Activated CD4-positive, CD25-positive, alpha-beta regulatory T cell treated with anti-CD3 and anti-CD28 coated beads, Interleukin-2, amount 50 U/mL, for 24 hours (primary cell): Measurements from ENCODE around the gene CAMKMT.

ENCODE experiments used
- ATAC-seq, 2 donors: fragments of 150-1000 bp; cut with Tn5 transposase; one replicate each; pipeline ENCODE4 v1.10.0; 2021; ENCODE audit warnings: mild to moderate bottlenecking in 1 of 2, moderate library complexity in 1 of 2

The CAMKMT gene

GRCh38 chr2:44605511-44605910, 243.8 kb downstream of the CAMKMT start:
- ATAC-seq = no peak

DNA sequence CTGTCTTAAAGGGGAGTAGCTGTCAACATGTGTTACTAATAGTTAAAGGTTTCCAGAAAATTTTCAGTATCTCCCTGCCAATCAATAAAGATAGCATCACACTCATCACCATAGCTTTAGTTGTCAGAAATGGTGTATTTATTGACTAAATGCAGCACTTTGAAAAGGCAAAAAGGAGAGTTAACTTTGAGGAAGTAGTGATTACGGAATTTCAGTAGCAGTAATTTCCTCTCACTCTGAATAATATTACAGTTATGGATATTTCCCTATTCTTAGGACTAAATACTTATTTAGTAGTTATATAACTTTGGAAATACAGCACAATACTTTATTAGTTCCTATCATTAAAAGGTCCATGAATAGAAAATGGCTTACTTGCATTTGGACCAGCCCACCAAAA, 250.5 kb downstream of the CAMKMT start:
- no peak for ATAC-seq

DNA sequence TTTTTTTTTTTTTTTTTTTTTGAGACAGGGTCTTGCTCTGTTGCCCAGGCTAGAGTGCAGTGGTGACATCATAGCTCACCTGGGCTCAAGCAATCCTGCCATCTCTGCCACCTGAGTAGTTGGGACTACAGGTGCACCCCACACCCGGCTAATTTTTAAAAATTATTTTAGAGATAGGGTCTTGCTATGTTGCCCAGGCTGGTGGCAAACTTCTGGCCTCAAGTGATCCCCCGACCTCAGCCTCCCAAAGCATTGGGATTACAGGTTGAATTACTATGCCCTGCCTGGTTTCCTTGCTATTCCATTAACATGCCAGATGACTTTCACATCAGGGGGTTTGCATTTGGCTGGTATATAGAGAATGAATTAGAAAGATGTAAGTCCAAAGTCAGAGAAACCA, 253.2 kb downstream of the CAMKMT start:
- no peak for ATAC-seq

GRCh38 chr2:44615950-44616518, 254.3 kb downstream of the CAMKMT start:
- ATAC-seq = no peak

DNA sequence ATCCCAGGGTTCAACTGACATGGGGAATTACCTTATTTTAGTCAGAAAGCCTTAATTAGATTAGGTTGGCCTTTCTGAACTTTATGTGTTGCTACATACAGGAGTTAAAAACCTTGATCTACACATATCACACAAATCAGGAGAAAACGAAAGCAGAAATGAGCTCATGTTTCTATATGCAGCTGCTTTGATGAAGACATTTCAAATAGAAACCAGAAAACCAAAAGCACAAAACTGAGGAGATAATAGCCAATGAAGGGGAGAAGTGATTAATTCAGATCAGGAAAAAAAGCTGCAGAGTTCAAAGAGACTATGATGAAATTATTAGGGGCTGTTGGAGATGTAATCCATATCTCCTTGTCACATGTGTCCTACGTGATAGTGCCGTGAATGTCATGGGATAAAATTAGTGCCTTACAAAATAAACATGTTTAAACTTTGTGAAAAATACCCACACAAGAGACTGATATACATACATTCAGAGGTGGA, 255.0 kb downstream of the CAMKMT start:
- ATAC-seq = peak; percentile 94 to 95

DNA sequence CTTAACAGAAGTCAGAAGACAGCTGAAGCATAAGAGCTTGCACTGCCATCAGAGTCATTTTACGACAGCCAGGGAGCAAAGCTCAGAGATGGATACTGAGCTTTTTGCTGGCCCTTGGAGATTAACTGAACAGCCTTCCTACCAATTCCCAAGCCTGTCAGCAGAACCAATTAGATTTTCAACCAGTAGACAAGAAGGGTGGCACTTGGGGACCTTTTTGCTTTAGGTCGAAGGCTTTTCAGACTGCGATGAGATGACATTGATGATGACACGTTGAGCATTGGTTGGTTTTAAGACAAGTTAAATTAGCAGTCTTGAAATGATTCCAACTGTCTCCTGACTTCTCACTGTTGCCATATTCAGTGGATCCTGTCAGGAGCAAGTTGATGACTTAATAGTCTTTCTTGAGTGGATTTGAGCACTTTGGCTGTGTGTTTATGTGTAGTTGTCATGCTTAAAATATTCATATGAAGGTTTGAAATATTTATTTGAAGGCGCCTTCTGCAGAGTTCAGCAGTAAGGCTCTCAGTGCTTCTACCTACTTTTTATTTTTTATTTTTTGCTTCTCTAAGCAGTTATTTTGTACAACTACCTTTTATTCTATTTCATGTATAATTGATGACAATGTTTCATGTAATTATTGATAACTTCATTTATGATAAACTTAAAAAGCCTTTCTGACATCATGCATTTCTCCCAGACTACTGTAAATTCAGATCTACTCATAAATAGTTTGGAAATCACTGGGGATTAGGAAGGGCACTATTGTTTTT, 256.7 kb downstream of the CAMKMT start:
- ATAC-seq = no peak

DNA sequence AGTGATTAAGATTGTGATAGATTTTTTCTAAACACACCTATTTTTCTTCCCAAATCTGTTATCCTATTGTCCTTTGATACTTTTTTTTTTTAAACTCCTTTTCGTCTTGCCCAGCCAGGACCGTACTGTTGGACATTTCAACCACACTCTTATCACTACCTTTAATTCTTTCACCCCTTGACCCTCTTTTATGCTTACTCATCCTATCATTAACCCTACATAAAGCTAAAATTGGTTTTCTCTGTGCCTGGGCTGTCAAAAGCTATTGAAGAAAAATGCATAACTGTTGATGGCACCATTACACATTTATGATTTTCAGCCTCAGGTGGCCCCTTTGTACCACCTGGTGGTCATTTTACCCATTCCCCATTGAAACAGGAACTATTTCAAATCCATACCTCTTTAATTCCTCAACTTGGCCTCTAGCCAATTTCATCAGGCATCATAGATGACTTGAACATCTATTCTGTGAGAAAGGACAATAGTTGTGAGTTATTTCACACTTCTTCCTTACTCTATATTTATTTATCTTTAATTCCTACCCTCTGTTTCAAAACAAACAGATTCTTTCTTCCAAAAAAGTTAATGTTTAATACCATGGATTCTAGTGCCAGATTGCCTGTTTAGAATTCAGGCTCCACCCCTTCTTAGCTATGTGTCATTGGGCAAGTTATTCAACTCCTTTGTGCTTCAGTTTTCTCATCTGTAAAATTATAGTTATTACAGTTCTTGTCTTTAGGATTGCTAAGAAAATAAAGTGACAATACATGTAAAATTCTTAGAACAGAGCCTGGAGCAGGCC, 258.6 kb downstream of the CAMKMT start:
- no peak for ATAC-seq

DNA sequence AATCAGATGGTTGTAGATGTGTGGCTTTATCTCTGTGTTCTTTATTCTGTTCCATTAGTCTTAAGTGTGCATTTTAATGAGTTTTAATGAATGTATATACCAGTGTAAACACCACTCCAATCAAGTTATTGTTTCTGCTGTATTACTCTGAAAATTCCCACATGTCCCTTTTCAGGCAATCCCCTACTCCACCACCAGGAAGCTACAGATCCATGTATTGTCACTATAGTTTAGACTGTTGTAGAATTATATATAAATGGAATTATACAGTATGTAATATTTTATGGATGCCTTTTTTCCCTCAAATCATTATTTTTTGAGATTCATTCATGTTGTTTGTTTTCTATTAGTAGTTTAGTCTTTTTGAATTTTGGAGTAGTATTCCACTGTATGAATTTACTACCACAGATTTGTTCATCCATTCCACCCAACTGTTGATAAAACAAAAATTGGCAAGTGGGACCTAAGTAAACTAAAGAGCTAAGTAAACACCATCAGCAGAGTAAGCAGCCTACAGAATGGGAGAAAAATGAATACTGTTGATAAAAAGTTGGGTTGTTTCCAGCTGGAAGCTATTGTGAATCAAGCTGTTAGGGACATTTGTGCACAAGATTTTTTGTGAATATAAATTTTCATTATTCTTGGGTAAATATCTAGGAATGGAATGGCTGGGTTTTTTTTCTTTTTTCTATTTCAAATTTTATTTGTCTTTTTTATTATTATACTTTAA, 262.0 kb downstream of the CAMKMT start:
- ATAC-seq = no peak

GRCh38 chr2:44628297-44628696, 266.6 kb downstream of the CAMKMT start:
- no peak for ATAC-seq

- ATAC-seq = peak; percentile 56 to 73
Observed at GRCh38 chr2:44632931-44633689, 271.4 kb downstream of the CAMKMT start.

DNA sequence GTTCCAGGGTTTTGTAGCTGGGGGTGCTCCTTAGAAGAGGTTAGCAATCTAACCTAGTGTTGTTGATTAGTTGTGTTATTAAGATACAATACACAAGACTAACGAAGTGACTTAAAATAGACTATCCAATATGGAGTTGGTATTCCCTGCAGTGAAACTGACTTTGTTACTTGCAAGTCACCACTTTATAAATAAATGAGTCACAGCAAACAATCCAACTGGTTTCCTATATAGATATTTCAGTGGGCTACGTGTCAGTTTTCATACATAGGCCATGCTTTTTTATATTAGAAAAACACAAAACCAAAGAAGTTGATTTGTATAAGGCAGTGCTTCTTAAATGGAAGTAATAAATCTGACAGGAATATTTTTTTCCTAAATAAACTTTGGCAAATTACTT, 274.0 kb downstream of the CAMKMT start:
- ATAC-seq = no peak

- no peak for ATAC-seq
Observed at GRCh38 chr2:44638649-44639048, 276.9 kb downstream of the CAMKMT start.

DNA sequence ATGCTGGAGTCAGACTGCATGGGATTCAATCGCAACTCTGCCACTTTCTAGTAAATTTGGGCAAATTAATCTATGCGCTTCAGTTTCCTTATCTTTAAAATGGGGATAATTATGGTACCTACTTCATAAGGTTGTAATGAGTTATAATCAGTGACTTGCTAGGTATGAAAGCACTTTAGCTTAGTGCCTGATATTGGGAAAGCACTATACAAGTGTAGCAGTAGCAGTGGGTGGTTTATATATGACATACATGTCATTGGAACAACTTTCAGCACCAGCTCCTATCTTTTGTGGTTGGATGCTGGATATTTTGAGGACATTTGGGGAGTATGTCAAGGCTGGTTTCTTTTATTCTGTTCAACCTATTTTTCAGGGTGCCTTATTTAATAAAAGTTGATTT, 277.7 kb downstream of the CAMKMT start:
- ATAC-seq = no peak

DNA sequence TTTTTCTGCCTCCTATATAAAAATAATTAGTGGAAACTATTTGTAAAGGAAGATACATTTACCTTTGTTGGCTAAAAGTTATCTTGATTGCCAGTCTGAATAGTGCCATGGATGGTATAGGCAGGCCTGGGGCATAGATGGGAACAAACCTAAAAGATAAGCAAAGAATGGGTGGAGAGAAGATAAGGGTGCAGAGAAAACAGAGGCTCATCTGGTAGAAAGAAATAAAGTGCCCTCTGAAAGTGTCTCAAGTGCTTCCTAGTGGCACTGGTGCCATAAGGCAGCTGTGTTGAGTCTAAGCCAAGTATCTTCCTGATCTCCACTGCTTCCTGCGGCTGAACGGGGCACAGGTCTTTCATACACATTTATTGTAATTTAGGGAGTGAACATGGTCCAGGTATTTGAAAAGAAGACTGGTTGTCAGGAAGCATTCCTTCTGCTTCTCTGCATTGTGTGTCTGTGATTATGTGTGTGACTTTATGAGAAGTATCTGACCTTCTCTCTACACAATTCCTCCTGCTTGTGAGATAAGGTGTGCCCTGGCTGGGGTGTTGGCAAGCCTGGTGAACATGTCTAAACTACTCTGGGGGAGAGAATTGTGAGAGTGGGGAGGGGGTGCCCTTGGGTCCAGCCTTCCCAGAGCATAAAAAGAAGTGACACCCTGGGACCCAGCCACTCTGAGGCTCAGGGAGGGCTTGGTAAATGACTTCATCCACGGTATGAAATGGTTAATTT, 280.5 kb downstream of the CAMKMT start:
- ATAC-seq = no peak

GRCh38 chr2:44645937-44646336, 284.2 kb downstream of the CAMKMT start:
- ATAC-seq = no peak

DNA sequence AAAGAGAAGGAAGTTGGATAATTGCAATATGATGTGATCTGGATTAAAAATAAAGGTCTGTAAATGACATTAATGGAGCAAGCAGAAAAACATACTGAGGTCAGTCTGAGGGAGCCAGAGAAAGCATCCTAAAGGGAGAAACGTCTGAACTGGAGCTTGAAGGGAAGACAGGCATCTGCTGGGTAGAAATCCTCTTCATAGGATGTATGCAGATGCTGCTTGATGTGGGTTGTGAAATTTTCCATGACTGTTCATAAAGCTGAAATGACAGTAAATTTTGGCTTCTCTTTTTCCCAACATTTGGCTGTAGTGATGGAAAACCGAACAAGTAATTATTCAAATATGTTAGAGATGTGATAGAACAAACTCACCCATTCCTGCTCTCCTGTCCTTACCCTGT, 287.6 kb downstream of the CAMKMT start:
- no peak for ATAC-seq

- ATAC-seq = no peak
Observed at GRCh38 chr2:44650796-44651195, 289.0 kb downstream of the CAMKMT start.

GRCh38 chr2:44651974-44652373, 290.2 kb downstream of the CAMKMT start:
- ATAC-seq = peak in 1 of 2 donors; percentile 33

DNA sequence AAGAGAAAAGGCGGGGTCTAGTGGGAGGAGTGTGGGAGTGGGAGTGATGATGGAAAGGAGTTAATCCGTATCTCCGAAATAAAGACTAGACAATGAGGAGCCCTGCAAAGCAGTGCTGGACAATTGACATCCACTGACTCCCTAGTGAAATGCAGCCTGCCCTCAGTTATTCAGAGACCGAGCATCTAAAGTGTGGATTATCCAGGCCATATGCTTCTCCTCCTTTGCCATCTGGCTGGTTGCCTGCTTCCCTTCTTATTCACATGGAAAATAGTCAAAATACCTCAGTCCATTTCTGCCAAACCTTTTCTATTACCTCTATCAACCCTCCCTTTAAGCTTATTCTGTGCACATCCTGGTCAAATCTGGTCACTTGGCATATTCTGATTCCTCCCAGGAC, 291.0 kb downstream of the CAMKMT start:
- no peak for ATAC-seq

DNA sequence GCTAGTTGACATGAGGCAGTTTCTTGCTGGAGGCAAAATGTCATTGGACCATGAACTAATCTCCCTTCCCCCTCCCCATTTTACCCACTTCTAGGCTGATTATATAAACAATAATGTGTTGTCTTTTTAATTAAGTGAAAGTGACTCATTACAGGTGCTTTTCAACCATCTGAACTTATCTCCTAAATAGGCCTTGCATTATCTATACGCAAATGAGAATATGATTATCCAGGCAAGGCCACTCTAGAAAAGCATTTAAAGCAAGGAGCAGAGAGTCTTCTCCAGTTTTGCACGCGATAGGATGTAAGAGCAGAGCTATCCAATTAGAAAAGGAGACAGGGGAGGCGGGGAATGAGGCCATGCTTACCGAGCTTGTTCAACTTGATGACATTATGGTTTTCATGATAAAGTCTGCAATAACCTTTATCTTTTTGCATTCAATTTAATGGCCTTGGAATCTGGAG, 293.7 kb downstream of the CAMKMT start:
- ATAC-seq = no peak

DNA sequence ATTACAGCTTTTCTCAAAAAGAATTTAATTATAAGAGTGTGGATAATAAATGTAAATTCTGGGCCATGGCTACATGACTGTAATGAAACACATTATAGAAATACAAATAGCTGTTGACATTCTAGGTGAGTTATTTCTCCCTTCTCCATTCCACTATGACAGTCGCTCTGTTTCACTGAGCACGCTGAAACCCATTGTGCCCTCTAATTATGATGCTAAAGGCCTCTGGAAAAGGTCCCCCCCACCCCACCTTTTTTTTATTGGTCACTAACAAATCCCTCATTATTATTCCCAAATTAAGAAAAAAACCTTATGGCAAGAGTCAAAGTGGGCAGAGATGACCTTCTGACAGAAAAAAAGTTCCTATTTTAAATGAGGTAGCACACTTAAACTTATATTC, 294.7 kb downstream of the CAMKMT start:
- ATAC-seq = no peak
